ENCODE results near the gene ADAMTS13.

The ADAMTS13 gene

GRCh38 chr9:133378408-133378962 lies 43.7 kb upstream of the ADAMTS13 start:
- no peak for TF ChIP-seq CTCF (IDR thresholded peaks at IDR 0.05; ENCODE audit: low read depth, low read length, missing control alignments)
- in situ Hi-C loops (cut with HindIII; ENCODE audit: low sequenced_read_pairs): loop anchor here (5.0 kb wide), 1 partner anchor 89 kb away; no protein-coding TSS in a partner anchor
- no peak for DNase-seq (ENCODE audit: low read depth)
- H3K4me3 ChIP-seq (ENCODE audit: low read depth, low read length): no peak overlapping the region

- DNase-seq (ENCODE audit: low read depth): no peak
- no peak for TF ChIP-seq CTCF (IDR thresholded peaks at IDR 0.05; ENCODE audit: low read depth, low read length, missing control alignments)
- in situ Hi-C loops (cut with HindIII; ENCODE audit: low sequenced_read_pairs): loop anchor here (5.0 kb wide), 1 partner anchor 88 kb away; no protein-coding TSS in a partner anchor
- no peak overlapping the region for H3K4me3 ChIP-seq (ENCODE audit: low read depth, low read length)
Observed at GRCh38 chr9:133379153-133380086, 42.7 kb upstream of the ADAMTS13 start.

GRCh38 chr9:133380734-133381133 lies 41.4 kb upstream of the ADAMTS13 start:
- no peak for DNase-seq (ENCODE audit: low read depth)
- H3K4me3 ChIP-seq (ENCODE audit: low read depth, low read length): no peak overlapping the region
- TF ChIP-seq CTCF (IDR thresholded peaks at IDR 0.05; ENCODE audit: low read depth, low read length, missing control alignments): no peak
- in situ Hi-C loops (cut with HindIII; ENCODE audit: low sequenced_read_pairs): no loop called here

GRCh38 chr9:133382507-133383141 lies 39.5 kb upstream of the ADAMTS13 start:
- no peak for DNase-seq (ENCODE audit: low read depth)
- H3K4me3 ChIP-seq (ENCODE audit: low read depth, low read length): no peak overlapping the region
- in situ Hi-C loops (cut with HindIII; ENCODE audit: low sequenced_read_pairs): no loop called here
- no peak for TF ChIP-seq CTCF (IDR thresholded peaks at IDR 0.05; ENCODE audit: low read depth, low read length, missing control alignments)

GRCh38 chr9:133383438-133383837 lies 38.7 kb upstream of the ADAMTS13 start:
- in situ Hi-C loops (cut with HindIII; ENCODE audit: low sequenced_read_pairs): no loop called here
- no peak for TF ChIP-seq CTCF (IDR thresholded peaks at IDR 0.05; ENCODE audit: low read depth, low read length, missing control alignments)
- no peak for DNase-seq (ENCODE audit: low read depth)
- no peak overlapping the region for H3K4me3 ChIP-seq (ENCODE audit: low read depth, low read length)

- no peak overlapping the region for H3K4me3 ChIP-seq (ENCODE audit: low read depth, low read length)
- no peak for TF ChIP-seq CTCF (IDR thresholded peaks at IDR 0.05; ENCODE audit: low read depth, low read length, missing control alignments)
- DNase-seq (ENCODE audit: low read depth): no peak
- in situ Hi-C loops (cut with HindIII; ENCODE audit: low sequenced_read_pairs): no loop called here
Observed at GRCh38 chr9:133384736-133385321, 37.3 kb upstream of the ADAMTS13 start.

Data from astrocyte of the cerebellum (primary cell).